ENCODE measurements around the gene BCAR3. TPM values are rescaled to one million over a fixed set of nuclear protein-coding genes. Genes with fewer than 3 reads are reported as not detected.

The BCAR3 gene
- total and polyA plus RNA-seq, 2 of the 4 experiments (the other 2 are of a cell fraction): 41.4 to 46.4 TPM

DNA sequence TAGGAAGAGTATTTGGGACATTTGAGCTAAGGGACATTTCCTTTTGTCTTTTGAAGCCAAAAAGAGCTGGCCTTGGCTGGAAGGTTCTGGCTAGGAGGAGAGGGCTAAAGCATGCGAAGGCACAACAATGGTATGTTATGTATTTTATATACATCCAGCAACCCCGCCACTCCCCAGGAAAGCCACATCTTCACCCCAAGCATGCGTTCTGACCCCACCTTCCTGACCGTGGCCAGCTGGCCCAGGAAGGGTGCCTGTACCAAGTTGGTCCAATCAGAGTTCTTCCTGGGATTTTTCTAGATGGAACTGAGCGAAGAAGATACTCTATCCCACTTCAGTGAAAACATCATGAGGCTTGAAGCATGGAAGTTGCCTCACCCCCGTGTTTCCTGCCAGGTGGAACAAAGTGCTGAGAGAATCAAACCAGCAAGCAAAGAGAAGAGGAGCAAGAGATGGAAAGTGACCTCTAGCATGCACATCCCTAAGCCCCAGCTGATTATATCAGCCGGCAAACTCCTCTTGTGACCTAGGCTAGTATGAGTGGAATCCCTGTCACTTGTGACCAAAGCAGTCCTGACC lies 82.7 kb downstream of the BCAR3 start:
- no peak overlapping the region for H3K9ac ChIP-seq (ENCODE audit: low read depth, low read length)
- H3K9me1 ChIP-seq (ENCODE audit: insufficient read depth, low read length): peaks cover 54% of the 10 kb centered on the region
- in situ Hi-C loops (cut with MboI; ENCODE audit: low sequenced_read_pairs) (no loop called here), dilution Hi-C loops (cut with HindIII; ENCODE audit: low sequenced_read_pairs, unreplicated experiment) (no loop called here), intact Hi-C loops (cut with micrococcal nuclease) (no loop called here)
- H3K56ac ChIP-seq (ENCODE audit: extremely low read depth, insufficient read depth, low read length): no peak overlapping the region
- no peak overlapping the region for H2BK120ac ChIP-seq (ENCODE audit: low read depth, low read length)
- H3K9me3 ChIP-seq (ENCODE audit: control insufficient read depth, insufficient read depth, low read length): no peaks in the 10 kb centered on the region
- POLR2A ChIA-PET (ENCODE audit: unreplicated experiment): no interaction called here
- 0 out of 4 replicates have a peak overlapping the region, but pooled peaks of 1 of the 2 experiments have one; percentile 5 for H4K8ac ChIP-seq (ENCODE audit: low read depth in 2 of 2, low read length in 2 of 2)
- no peak overlapping the region for H3K4ac ChIP-seq (ENCODE audit: low read depth, low read length)
- peaks cover 94% of the 10 kb centered on the region for H4K20me1 ChIP-seq (ENCODE audit: insufficient read depth, low read length)
- no peak overlapping the region for H3K4me2 ChIP-seq (ENCODE audit: low read depth, low read length)
- H4K5ac ChIP-seq (ENCODE audit: low read depth, low read length): no peak overlapping the region
- DNase-seq (no peak), ATAC-seq (ENCODE audit: low read depth) (no peak)
- CTCF ChIA-PET: interaction anchor here (0.8 kb wide), 1 partner anchor 15 kb away, joined by 3 read pairs; no protein-coding TSS in a partner anchor
- no peak overlapping the region for H3K27ac ChIP-seq (ENCODE audit: insufficient read depth, low read length)
- no peak overlapping the region for H2BK20ac ChIP-seq (ENCODE audit: low read depth, low read length)
- BruUV-seq (replicated peaks): no TSS peak
- H2AK9ac ChIP-seq (replicated peaks; ENCODE audit: low read depth, low read length, poor library complexity): no peak overlapping the region
- peaks cover 55 to 99% of the 10 kb centered on the region in 2 experiments for H3K79me1 ChIP-seq (ENCODE audit: low read depth in 1 of 2, low read length in 2 of 2)
- H2AFZ ChIP-seq (replicated peaks; ENCODE audit: low read length, poor library complexity): no peak overlapping the region
- no peak overlapping the region for H3K23ac ChIP-seq (ENCODE audit: low read depth, low read length)
- no peak overlapping the region for H3K4me3 ChIP-seq (ENCODE audit: insufficient read depth, low read depth, low read length)
- H3K36me3 ChIP-seq (ENCODE audit: control insufficient read depth, insufficient read depth, low read length): no peaks in the 10 kb centered on the region
- H3K27me3 ChIP-seq (ENCODE audit: control insufficient read depth, insufficient read depth, low read length): no peaks in the 10 kb centered on the region
- H3K18ac ChIP-seq (ENCODE audit: low read depth, low read length): no peak overlapping the region
- no peak overlapping the region for H2BK15ac ChIP-seq (ENCODE audit: low read depth, low read length)
- no peak overlapping the region for H2BK5ac ChIP-seq (ENCODE audit: low read depth, low read length, poor library complexity, severe bottlenecking)
- peak overlapping the region; percentile 28; the same call in 1 of the 2 replicates for H2AK5ac ChIP-seq (ENCODE audit: low read depth, low read length)
- no CpG with 5 or more reads among the region's 7 CpGs for WGBS, 2 experiments (ENCODE audit: extremely low coverage in 2 of 2, insufficient read length in 1 of 2)
- H3K14ac ChIP-seq (replicated peaks; ENCODE audit: low read depth, low read length): 0 out of 2 replicates have a peak overlapping the region, but pooled peaks have one; percentile 43
- TF ChIP-seq RCOR1 (IDR thresholded peaks at IDR 0.05; ENCODE audit: insufficient replicate concordance, low read length) (no peak), MXI1 (IDR thresholded peaks at IDR 0.05; ENCODE audit: borderline replicate concordance, low read depth, low read length) (no peak), RAD21 (IDR thresholded peaks at IDR 0.05; ENCODE audit: low read length) (no peak)
- TF ChIP-seq, protein P1, sequence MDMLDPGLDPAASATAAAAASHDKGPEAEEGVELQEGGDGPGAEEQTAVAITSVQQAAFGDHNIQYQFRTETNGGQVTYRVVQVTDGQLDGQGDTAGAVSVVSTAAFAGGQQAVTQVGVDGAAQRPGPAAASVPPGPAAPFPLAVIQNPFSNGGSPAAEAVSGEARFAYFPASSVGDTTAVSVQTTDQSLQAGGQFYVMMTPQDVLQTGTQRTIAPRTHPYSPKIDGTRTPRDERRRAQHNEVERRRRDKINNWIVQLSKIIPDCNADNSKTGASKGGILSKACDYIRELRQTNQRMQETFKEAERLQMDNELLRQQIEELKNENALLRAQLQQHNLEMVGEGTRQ (IDR thresholded peaks at IDR 0.05; ENCODE audit: low read depth, low read length): no peak
- H4K91ac ChIP-seq (ENCODE audit: insufficient read depth, low read depth, low read length): no peak overlapping the region
- peaks cover 26% of the 10 kb centered on the region for H3K4me1 ChIP-seq (ENCODE audit: control insufficient read depth, insufficient read depth, low read length)

All from IMR-90 (cell line).